Testis (tissue), 2 donors: ENCODE measurements around the gene FRRS1L.

ENCODE experiments used
- POLR2A ChIP-seq: fragments of 450-650 bp; IDR thresholded peaks from one replicate; pipeline ENCODE4 v1.6.1; 2017; ENCODE audit warnings: antibody characterized with exemption, mild to moderate bottlenecking, moderate library complexity
- TF ChIP-seq, protein P1 (sequence below), 3 experiments: fragments of 450-650 bp in 2 of 3; fragments of 200-600 bp in 1 of 3; sonication (generic) in 1 of 3; IDR thresholded peaks; one replicate each; pipeline ENCODE4 v1.5.1; 2016 to 2019; ENCODE audit warnings: antibody characterized with exemption in 3 of 3, mild to moderate bottlenecking in 2 of 3, moderate library complexity in 1 of 3

DNA sequence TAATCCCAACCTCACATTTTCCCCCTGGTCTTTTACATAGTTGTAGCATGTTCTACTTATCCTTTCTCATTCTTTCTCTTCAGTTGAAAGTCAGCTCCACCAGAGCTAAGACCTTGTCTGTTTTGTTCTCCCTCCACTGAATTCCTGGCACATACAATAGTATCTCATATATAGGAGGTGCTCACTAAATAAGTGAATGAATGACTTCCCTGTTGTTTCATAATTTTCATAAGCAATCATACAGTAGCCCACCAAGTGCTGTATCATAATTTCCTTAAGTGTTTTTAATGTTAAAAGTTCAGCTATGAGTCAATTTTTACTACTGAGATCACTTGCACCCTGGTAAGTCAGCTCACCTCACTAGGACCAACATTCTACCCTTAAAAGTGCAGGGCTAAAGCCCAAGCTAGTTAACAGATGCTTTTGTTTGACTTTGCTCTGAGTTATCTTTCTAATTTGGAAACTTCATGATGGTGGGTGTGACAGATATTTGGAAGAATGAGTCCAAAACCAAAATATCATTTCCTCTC lies 74.9 kb downstream of the FRRS1L start:
- TF ChIP-seq, protein P1, sequence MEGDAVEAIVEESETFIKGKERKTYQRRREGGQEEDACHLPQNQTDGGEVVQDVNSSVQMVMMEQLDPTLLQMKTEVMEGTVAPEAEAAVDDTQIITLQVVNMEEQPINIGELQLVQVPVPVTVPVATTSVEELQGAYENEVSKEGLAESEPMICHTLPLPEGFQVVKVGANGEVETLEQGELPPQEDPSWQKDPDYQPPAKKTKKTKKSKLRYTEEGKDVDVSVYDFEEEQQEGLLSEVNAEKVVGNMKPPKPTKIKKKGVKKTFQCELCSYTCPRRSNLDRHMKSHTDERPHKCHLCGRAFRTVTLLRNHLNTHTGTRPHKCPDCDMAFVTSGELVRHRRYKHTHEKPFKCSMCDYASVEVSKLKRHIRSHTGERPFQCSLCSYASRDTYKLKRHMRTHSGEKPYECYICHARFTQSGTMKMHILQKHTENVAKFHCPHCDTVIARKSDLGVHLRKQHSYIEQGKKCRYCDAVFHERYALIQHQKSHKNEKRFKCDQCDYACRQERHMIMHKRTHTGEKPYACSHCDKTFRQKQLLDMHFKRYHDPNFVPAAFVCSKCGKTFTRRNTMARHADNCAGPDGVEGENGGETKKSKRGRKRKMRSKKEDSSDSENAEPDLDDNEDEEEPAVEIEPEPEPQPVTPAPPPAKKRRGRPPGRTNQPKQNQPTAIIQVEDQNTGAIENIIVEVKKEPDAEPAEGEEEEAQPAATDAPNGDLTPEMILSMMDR (IDR thresholded peaks at IDR 0.05): no peak
- TF ChIP-seq POLR2A: no peak
